Measurements from ENCODE around the gene RASA3. TPM values are rescaled to one million over a fixed set of nuclear protein-coding genes. Genes with fewer than 3 reads are reported as not detected.

RASA3 gene
- total RNA-seq, 2 experiments from 2014 or later: 3.6 to 17.9 TPM

DNA sequence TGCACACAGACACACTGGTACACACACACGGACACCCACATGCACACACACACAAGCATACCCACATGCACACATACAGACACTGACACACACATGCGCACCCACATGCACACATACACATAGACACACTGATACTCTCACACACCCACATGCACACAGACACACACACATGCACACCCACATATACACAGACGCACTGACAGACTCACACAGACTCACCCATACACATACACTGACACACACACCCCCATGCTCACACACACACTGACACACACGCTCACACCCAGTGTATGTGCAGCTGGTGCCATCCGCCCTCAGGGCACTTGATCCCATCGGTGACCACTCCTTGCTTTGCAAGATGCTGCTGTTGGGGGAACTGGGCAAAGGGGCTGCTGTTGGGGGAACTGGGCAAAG lies 9.7 kb upstream of the RASA3 start:
- Histone ChIP-seq H3K27ac (ENCODE audit: low read depth, low read length, poor library complexity, severe bottlenecking) (no peak overlapping the region), H3K36me3 (ENCODE audit: insufficient read depth, low read length) (no peaks in the 10 kb centered on the region), H3K4me1 (ENCODE audit: insufficient read depth, low read length, poor library complexity, severe bottlenecking) (peaks cover 35% of the 10 kb centered on the region), H3K4me3 (ENCODE audit: low read depth, low read length, poor library complexity, severe bottlenecking) (no peak overlapping the region), H3K9me3 (ENCODE audit: low read length) (no peaks in the 10 kb centered on the region), H3K9me2 (ENCODE audit: insufficient read depth, low read length) (no peaks in the 10 kb centered on the region), H2AFZ (ENCODE audit: low read length) (no peak overlapping the region), H3K79me2 (ENCODE audit: insufficient read depth, low read depth, low read length) (no peaks in the 10 kb centered on the region), H3K4me2 (ENCODE audit: low read length) (no peak overlapping the region), H4K20me1 (ENCODE audit: insufficient read depth, low read length) (no peaks in the 10 kb centered on the region)
- ChIA-PET CTCF (ENCODE audit: unreplicated experiment) (no interaction called here), POLR2A (interaction anchor here (0.5 kb wide), 1 partner anchor 29 kb away, joined by 4 read pairs; no protein-coding TSS in a partner anchor)
- intact Hi-C loops (cut with micrococcal nuclease; ENCODE audit: unreplicated experiment): loop anchor here (2.0 kb wide), 1 partner anchor 85 kb away; no protein-coding TSS in a partner anchor
- no TSS peak for BruUV-seq (replicated peaks)
- TF ChIP-seq EZH2phosphoT487 (IDR thresholded peaks at IDR 0.05; ENCODE audit: borderline replicate concordance, low read depth, low read length) (no peak), CTCF (conservative IDR thresholded peaks at IDR 0.05; ENCODE audit: low read length) (no peak)
- DNase-seq (ENCODE audit: low spot score): no peak

DNA sequence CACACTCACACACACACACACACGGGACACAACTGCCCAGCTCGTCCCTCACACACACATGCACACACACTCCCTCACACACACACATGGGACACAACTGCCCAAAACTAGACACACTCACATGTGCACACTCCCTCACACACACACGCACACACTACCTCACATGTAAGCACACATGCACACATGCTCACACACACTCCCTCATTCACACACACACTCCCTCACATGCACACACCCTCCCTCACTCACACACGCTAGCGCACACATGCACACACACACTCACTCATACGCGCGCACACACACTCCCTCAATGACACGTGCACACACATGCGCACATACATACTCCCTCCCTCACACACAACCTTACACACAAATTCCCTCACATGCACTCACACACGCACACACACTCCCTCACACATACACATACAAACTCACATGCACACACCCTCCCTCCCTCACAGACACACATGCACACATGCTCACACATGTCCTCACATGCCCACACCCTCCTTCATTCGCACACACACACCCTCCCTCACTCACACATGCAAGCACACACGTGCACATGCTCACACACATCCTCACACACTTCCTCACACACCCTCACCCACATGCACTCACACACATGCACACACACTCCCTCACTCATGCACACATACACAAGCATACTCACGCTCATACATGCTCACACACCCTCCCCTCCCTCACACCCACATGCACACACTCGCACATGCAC lies 9.0 kb upstream of the RASA3 start:
- peaks cover 35% of the 10 kb centered on the region for H3K4me1 ChIP-seq (ENCODE audit: insufficient read depth, low read length, poor library complexity, severe bottlenecking)
- no peaks in the 10 kb centered on the region for H3K36me3 ChIP-seq (ENCODE audit: insufficient read depth, low read length)
- H3K79me2 ChIP-seq (ENCODE audit: insufficient read depth, low read depth, low read length): no peaks in the 10 kb centered on the region
- H3K9me3 ChIP-seq (ENCODE audit: low read length): no peaks in the 10 kb centered on the region
- no peaks in the 10 kb centered on the region for H3K9me2 ChIP-seq (ENCODE audit: insufficient read depth, low read length)
- ChIA-PET POLR2A (no interaction called here), CTCF (ENCODE audit: unreplicated experiment) (no interaction called here)
- no peak for DNase-seq (ENCODE audit: low spot score)
- H4K20me1 ChIP-seq (ENCODE audit: insufficient read depth, low read length): no peaks in the 10 kb centered on the region
- H3K4me3 ChIP-seq (ENCODE audit: low read depth, low read length, poor library complexity, severe bottlenecking): no peak overlapping the region
- H2AFZ ChIP-seq (ENCODE audit: low read length): no peak overlapping the region
- BruUV-seq (replicated peaks): no TSS peak
- no peak for TF ChIP-seq EZH2phosphoT487 (IDR thresholded peaks at IDR 0.05; ENCODE audit: borderline replicate concordance, low read depth, low read length)
- no peak for TF ChIP-seq CTCF (conservative IDR thresholded peaks at IDR 0.05; ENCODE audit: low read length)
- H3K27ac ChIP-seq (ENCODE audit: low read depth, low read length, poor library complexity, severe bottlenecking): no peak overlapping the region
- H3K4me2 ChIP-seq (ENCODE audit: low read length): no peak overlapping the region
- intact Hi-C loops (cut with micrococcal nuclease; ENCODE audit: unreplicated experiment): no loop called here

- Histone ChIP-seq H3K27ac (ENCODE audit: low read depth, low read length, poor library complexity, severe bottlenecking) (no peak overlapping the region), H2AFZ (ENCODE audit: low read length) (no peak overlapping the region), H4K20me1 (ENCODE audit: insufficient read depth, low read length) (no peaks in the 10 kb centered on the region), H3K36me3 (ENCODE audit: insufficient read depth, low read length) (no peaks in the 10 kb centered on the region), H3K4me3 (ENCODE audit: low read depth, low read length, poor library complexity, severe bottlenecking) (no peak overlapping the region), H3K79me2 (ENCODE audit: insufficient read depth, low read depth, low read length) (no peaks in the 10 kb centered on the region), H3K4me1 (ENCODE audit: insufficient read depth, low read length, poor library complexity, severe bottlenecking) (peaks cover 35% of the 10 kb centered on the region), H3K9me2 (ENCODE audit: insufficient read depth, low read length) (no peaks in the 10 kb centered on the region), H3K9me3 (ENCODE audit: low read length) (no peaks in the 10 kb centered on the region), H3K4me2 (ENCODE audit: low read length) (0 out of 2 replicates have a peak overlapping the region, but pooled peaks have one; percentile 20)
- BruUV-seq (replicated peaks): no TSS peak
- no peak for DNase-seq (ENCODE audit: low spot score)
- CTCF ChIA-PET (ENCODE audit: unreplicated experiment): no interaction called here
- intact Hi-C loops (cut with micrococcal nuclease; ENCODE audit: unreplicated experiment): no loop called here
- TF ChIP-seq EZH2phosphoT487 (IDR thresholded peaks at IDR 0.05; ENCODE audit: borderline replicate concordance, low read depth, low read length) (no peak), CTCF (conservative IDR thresholded peaks at IDR 0.05; ENCODE audit: low read length) (no peak)
- POLR2A ChIA-PET: no interaction called here
Observed at GRCh38 chr13:114140906-114141250, 8.5 kb upstream of the RASA3 start.
